Right lobe of liver (tissue), 4 donors: ENCODE data around the gene TMEM100.

ENCODE experiments used
- POLR2A ChIP-seq: fragments of 450-650 bp; IDR thresholded peaks from one replicate; pipeline ENCODE4 v1.6.1; 2017; ENCODE audit warnings: antibody characterized with exemption, mild to moderate bottlenecking
- TF ChIP-seq, protein P1 (sequence below), 4 donors: fragments of 200-600 bp in 3 of 4; fragments of 450-650 bp in 1 of 4; IDR thresholded peaks; one replicate each; pipeline versions ENCODE4 v1.5.1 to v1.8.0; 2016 to 2022; ENCODE audit warnings: antibody characterized with exemption in 4 of 4, mild to moderate bottlenecking in 2 of 4
- donor health status: DM: no; HTN: no; CAD: no.
- donor health status: DM: no; HTN: no; CAD: no.
- donor health status: DM: no; HTN: yes; CAD: no.

DNA sequence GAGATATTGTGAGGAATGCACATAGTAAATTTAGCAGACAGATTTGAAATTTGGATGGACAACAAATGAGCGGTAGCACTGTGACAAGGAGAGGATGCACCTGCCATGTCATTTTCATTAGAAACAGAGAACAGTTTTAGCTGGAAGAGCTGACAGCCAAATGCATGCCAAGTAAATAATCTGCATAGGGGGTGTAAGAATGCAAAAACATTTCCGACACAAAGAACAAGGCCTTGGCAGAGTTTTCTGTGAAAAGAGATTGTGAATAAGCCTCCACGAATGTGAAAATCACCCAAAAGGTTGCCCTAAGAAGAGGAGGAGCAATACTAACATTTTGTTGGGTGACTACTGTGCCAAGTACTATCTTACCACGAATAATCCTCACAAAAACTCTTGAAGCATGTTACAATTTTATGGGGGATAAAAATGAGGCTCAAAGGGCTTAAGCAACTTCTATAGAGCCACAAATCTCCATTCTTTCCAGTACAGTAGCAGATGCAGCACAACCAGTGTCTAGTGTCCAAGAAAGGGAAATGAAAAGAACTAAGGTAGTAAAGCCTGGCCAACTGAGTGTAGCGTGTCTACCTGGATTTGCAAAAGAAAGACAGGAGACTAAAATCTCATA, 28.3 kb downstream of the TMEM100 start:
- no peak for TF ChIP-seq POLR2A
- TF ChIP-seq, protein P1, sequence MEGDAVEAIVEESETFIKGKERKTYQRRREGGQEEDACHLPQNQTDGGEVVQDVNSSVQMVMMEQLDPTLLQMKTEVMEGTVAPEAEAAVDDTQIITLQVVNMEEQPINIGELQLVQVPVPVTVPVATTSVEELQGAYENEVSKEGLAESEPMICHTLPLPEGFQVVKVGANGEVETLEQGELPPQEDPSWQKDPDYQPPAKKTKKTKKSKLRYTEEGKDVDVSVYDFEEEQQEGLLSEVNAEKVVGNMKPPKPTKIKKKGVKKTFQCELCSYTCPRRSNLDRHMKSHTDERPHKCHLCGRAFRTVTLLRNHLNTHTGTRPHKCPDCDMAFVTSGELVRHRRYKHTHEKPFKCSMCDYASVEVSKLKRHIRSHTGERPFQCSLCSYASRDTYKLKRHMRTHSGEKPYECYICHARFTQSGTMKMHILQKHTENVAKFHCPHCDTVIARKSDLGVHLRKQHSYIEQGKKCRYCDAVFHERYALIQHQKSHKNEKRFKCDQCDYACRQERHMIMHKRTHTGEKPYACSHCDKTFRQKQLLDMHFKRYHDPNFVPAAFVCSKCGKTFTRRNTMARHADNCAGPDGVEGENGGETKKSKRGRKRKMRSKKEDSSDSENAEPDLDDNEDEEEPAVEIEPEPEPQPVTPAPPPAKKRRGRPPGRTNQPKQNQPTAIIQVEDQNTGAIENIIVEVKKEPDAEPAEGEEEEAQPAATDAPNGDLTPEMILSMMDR (IDR thresholded peaks at IDR 0.05) = no peak
